Mucosa of descending colon (tissue), 3 donors: Measurements from ENCODE around the gene TCIRG1. TPM values are rescaled to one million over a fixed set of nuclear protein-coding genes. Genes with fewer than 3 reads are reported as not detected.

Experiments used
- ATAC-seq: fragments of 200-7000 bp; cut with Tn5 transposase; one replicate; pipeline ENCODE4 v1.9.1; 2020; ENCODE audit warnings: mild to moderate bottlenecking, moderate library complexity
- DNase-seq, 3 donors: peaks; one replicate each; pipeline ENCODE4 v3.0.0-alpha.2; 2020
- H3K36me3 ChIP-seq: fragments of 200-600 bp; one replicate; pipeline ENCODE4 v1.8.0; 2021; ENCODE audit warnings: low read depth, mild to moderate bottlenecking
- H3K4me1 ChIP-seq: fragments of 200-600 bp; one replicate; pipeline ENCODE4 v1.8.0; 2021; ENCODE audit warnings: low read depth, mild to moderate bottlenecking
- H3K4me3 ChIP-seq: fragments of 200-600 bp; one replicate; pipeline ENCODE4 v1.8.0; 2021; ENCODE audit warnings: mild to moderate bottlenecking
- H3K9me3 ChIP-seq: fragments of 200-600 bp; one replicate; pipeline ENCODE4 v1.8.0; 2021; ENCODE audit warnings: mild to moderate bottlenecking
- intact Hi-C, 2 donors: fragments of 100-400 bp; cut with DNase I in 1 of 2; cut with micrococcal nuclease in 1 of 2; formaldehyde crosslinking; loops; one replicate each; pipeline versions ENCODE4 v1.11.0 to v1.11.1; 2022; cut with DNase I, micrococcal nuclease
- total RNA-seq, 3 donors: library from RNA; stranded (reverse); fragmentation: NEBNext Ultra II Directional in 2 of 3; extraction: Animal tissue kit (Norgen Biotek cat#: 25700) in 2 of 3; gene quantifications; one replicate each; pipeline versions ENCODE4 v1.2.1 to v1.2.4, GENCODE V29; 2021 to 2023
- TF ChIP-seq, protein P1 (sequence below): fragments of 200-600 bp; IDR thresholded peaks from one replicate; pipeline ENCODE4 v1.8.0; 2022; ENCODE audit warnings: antibody characterized with exemption, mild to moderate bottlenecking
- donor health status: DM: no; HTN: no; CAD: no; lungs with moderate emphysema.
- donor health status: DM: no; HTN: no; CAD: no.
- donor health status: DM: no; HTN: yes; CAD: no.

Gene TCIRG1
- total RNA-seq, 3 donors from 2014 or later: 155 to 189 (median 166) TPM

DNA sequence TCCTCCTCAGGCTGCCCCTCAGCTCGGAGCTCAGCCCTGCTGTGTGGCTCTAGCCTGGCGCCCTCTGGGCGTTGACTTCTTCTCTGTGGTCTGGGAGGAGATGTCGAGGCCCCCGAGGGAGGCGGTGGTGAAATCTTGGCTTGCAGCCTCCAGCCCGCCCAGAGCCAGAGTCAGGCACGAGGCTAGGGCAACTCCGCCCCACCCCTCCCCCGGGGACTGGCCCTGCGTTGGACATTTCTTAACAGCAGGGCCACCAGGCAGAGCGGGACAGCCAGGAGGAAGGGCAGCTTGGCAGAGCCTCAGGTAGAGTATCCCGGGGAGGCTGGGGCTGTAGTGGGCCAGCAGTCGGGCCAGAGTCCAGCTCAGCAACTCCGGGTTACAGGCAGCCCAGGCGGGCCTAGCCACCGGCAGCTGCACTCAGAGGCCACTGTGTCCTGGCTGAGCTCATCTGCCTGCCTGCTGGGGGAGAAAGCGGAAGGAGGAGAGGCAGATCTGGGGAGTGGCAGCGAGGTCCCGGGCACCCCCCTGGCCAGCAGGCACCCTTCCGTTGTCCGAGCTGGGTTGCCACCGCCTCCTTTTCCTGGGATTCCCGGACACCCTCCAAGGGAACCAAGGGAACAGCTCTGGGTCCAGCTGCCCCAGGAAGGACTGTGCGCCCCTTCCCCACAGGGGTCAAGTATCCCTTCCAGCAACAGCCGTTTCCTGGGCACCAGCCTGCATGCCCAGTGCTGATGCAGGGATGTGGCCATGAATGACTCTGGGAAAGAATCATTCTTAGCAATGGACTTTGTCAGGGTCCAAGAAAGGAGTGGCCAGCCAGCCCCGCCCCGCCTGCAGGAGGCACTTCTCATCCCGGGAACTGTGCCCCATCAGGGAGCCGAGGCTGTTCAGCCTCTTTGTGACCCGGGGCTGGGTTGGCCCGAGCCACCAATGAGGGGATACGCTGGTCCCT, 28.5 kb upstream of the TCIRG1 start, which contains the start of gene ALDH3B1:
ALDH3B1 (plus strand) TSS at position 238 of the 952 bp plus-strand sequence. CDS start 4,971 bp downstream, outside the sequence.
- peaks cover 50% of the 10 kb centered on the region for H3K4me1 ChIP-seq
- intact Hi-C loops: no loop called here

DNA sequence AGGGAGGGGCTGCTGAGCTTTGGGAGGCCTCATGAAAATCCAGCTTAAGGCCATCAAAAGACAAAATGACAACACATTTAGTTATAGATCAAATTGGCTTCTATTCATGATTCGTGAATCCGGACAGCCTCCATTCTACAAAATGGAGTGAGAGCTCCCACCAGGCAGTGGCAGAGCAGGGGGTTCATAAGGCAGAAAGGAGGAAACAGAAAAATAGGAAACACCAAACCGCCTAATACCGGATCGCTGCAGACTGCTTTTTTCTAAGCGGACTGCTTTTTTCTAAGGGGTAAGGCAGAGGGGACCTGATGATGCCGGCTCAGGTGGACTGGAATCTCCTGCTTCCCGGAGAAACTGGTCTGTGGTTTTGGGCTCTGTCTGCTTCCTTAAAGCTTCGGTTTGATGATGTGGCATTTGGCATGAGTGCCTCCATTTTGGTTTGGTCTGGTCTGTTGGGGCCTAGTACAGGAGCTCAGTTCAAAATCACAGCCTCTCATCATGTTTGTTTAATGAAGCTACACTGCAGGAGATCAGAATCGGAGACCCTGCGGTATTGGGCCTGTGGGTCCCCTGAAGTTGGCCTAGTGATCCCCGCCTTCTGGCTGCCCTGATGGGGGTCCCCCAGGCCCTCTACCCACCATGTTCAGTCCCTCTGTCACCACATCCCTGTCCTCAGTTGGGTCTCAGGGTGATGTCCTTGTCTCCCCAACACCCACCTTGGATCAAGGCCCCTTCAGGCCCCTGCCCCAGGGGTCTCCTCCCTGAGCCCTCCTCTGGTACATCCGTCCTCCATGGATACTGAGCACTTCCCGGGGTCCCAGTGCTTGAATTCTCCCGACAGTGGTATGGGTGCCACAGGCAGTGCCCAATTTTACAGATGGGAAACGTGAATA, 27.5 kb upstream of the TCIRG1 start:
- no peak for ATAC-seq
- DNase-seq: no peak
- H3K4me3 ChIP-seq: no peak overlapping the region
- TF ChIP-seq, protein P1, sequence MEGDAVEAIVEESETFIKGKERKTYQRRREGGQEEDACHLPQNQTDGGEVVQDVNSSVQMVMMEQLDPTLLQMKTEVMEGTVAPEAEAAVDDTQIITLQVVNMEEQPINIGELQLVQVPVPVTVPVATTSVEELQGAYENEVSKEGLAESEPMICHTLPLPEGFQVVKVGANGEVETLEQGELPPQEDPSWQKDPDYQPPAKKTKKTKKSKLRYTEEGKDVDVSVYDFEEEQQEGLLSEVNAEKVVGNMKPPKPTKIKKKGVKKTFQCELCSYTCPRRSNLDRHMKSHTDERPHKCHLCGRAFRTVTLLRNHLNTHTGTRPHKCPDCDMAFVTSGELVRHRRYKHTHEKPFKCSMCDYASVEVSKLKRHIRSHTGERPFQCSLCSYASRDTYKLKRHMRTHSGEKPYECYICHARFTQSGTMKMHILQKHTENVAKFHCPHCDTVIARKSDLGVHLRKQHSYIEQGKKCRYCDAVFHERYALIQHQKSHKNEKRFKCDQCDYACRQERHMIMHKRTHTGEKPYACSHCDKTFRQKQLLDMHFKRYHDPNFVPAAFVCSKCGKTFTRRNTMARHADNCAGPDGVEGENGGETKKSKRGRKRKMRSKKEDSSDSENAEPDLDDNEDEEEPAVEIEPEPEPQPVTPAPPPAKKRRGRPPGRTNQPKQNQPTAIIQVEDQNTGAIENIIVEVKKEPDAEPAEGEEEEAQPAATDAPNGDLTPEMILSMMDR: no peak
- intact Hi-C loops: no loop called here
- no peaks in the 10 kb centered on the region for H3K36me3 ChIP-seq
- peaks cover 50% of the 10 kb centered on the region for H3K4me1 ChIP-seq
- H3K9me3 ChIP-seq: no peaks in the 10 kb centered on the region

More for the DNA sequence above, 28.5 kb upstream of the TCIRG1 start, which contains the start of gene ALDH3B1:
- H3K9me3 ChIP-seq: no peaks in the 10 kb centered on the region
- no peak within 1 kb of the TSS for H3K4me3 ChIP-seq
- H3K36me3 ChIP-seq: no peaks in the 10 kb centered on the region
- peak; percentile 90 to 94 (median 91) for DNase-seq
- TF ChIP-seq, protein P1: no peak
- ATAC-seq: peak; percentile 74

DNA sequence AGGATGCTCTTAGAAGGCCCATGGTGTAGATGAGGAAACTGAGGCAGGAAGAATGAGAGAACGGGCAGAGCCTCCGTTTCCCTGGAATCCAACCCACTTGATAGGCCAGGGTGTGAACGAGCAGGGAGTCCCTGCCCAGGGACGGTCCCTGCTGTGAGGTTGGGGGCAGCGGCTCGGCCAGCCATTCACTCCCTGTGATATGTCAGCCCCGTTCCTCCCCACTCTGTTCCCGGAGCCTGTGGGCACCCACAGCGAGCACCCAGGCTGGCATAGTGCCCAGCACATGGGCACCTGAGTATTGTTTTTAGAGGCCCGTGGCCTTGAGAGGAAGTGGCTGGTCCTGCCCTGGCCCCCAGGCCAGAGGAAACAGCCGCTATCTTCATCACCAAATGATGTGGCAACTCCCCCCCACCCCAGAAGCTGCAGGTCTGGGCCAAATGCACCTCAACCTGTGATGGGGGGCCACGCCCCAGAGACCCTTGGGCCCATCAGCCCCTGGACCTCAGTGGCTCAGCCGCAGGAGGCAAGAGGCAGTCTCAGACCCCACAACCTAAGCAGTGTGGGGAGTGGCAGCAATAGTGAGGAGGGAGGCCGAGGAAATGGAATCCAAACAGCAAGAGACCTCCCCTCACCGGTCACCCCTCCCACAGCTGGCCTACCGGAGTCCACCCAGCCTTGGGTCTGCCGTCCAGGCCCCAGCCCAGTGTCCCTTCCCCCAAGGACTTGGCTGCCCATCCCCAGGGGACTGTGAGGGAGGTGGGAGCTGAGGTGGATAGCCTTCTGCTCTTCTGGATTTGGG, 26.6 kb upstream of the TCIRG1 start:
- DNase-seq: peak in 2 of 3 donors; percentile 35 to 53
- TF ChIP-seq, protein P1: no peak
- no peak overlapping the region for H3K4me3 ChIP-seq

DNA sequence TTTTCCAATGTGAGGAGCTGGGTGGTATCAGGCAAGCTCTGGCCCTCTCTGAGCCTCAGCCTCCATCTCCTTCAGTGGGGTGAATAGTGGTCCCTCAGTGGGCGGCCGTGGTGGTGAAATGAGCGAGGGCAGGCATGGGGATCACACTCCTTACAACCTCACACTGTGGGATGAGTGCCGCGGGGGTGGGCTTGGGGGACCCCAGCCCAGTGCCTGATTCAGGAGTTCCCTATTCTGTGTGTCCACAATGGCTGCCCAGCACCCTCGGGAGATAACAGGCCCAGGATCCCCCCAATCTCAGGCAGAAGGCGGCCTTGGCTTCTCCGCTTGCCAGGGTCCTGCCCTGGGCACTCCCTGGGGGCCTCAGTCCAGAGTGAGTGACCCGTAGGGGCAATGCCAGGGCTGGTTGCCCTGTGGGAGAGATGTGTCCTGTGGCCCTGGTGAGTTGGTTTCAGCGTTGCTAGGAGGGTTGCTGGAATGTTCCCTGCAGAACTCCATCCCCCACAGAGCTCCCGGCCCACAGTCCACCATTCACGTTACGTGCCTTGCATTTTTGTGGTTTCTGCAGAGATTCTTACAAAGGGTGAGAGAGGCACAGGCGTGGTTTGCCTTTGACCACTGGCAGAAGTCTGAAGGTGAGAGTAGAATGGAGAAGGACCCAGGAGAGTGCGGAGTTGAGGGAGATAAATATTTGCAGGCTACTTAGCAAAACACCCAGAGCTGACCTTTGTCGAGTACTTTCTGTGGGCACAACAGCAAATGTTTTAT, 25.8 kb upstream of the TCIRG1 start:
- no peaks in the 10 kb centered on the region for H3K36me3 ChIP-seq
- intact Hi-C loops: no loop called here
- DNase-seq (peak in 2 of 3 donors; percentile 38 to 53), ATAC-seq (no peak)
- peaks cover 51% of the 10 kb centered on the region for H3K4me1 ChIP-seq
- H3K9me3 ChIP-seq: no peaks in the 10 kb centered on the region
- TF ChIP-seq, protein P1: no peak
- no peak overlapping the region for H3K4me3 ChIP-seq

More for the DNA sequence above, 26.6 kb upstream of the TCIRG1 start:
- Histone ChIP-seq H3K9me3 (no peaks in the 10 kb centered on the region), H3K4me1 (peaks cover 56% of the 10 kb centered on the region), H3K36me3 (no peaks in the 10 kb centered on the region)
- no peak for ATAC-seq
- intact Hi-C loops: no loop called here
